Hematopoietic multipotent progenitor cell treated with erythropoietin and hydrocortisone succinate and interleukin-3 and kit ligand, for 6 days (in vitro differentiated cells): Measurements from ENCODE around the gene MUC22.
"Not testable (repeated sequence)": the region's sequence is repeated elsewhere in the genome, so short reads cannot be mapped to it uniquely, and the experiment has no call there.

ENCODE experiments used
- DNase-seq: peaks from one replicate; pipeline ENCODE4 v3.0.0-alpha.2; 2015

MUC22 gene

GRCh38 chr6:31000067-31000860 is 10.0 kb upstream of the MUC22 start:
- not testable (repeated sequence) for DNase-seq

GRCh38 chr6:31001281-31001888 is 8.9 kb upstream of the MUC22 start:
- no peak for DNase-seq

- no peak for DNase-seq
Measured at GRCh38 chr6:31002471-31002870, 7.8 kb upstream of the MUC22 start.

GRCh38 chr6:31004794-31005193 is 5.5 kb upstream of the MUC22 start:
- DNase-seq, result no peak

DNA sequence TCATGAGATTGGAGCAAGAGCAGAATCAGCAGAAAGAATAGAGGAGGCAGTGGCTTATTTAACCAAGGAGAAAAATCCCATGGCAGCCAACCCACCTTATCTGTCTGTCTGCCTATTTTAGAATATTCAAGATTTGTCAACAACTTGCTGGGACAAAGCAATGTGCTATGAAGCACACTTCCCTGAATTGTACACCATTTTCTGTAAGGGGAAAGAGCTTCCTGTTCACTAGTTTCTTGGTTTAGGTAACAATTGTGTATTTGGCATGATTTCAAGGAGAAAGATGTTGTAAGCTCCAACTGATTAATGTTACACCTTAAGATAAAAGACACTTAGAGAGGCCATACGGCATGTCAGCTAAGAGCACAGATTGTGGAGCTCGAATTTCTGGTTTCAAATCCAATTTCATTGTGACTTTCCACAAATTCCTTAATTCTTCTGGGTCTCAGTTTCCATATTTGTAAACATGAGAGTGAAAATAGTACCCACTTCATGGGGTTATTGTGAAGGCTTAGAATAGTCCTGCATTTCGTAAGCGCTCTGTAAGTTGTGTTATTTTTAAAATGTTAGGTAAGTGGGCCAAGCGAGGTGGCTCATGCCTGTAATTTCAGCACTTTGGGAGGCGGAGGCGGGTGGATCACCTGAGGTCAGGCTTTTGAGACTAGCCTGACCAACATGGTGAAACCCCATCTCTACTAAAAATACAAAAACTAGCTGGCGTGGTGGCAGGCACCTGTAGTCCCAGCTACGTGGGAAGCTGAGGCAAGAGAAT is 4.8 kb upstream of the MUC22 start:
- no peak for DNase-seq

- no peak for DNase-seq
Measured at GRCh38 chr6:31007694-31008093, 2.6 kb upstream of the MUC22 start.

DNA sequence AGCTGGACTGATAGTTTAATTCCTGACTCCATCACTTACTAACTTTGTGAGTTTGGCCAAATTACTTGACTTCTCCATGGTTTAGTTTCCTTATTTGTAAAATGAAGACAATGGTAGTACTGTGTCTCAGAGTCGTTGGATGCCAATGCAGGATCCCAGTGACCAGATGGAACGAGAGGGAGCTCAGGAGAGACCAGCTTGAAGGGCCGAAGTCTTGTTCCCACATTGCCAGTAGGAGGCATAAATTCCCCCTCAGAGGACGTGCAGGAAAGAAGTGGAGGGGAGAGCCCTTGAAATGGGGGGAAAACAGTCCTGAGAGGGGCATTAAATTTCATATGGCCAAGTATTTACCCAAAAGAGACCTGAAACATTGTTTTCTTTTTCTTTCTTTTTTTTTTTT is 2.1 kb upstream of the MUC22 start:
- DNase-seq, result no peak

- no peak for DNase-seq
Measured at GRCh38 chr6:31009731-31010130, 543 bp upstream of the MUC22 start.

GRCh38 chr6:31011153-31011552 is 879 bp downstream of the MUC22 start:
- no peak for DNase-seq

GRCh38 chr6:31016659-31017299 is 6.5 kb downstream of the MUC22 start:
- DNase-seq, result no peak

GRCh38 chr6:31017436-31017835 is 7.2 kb downstream of the MUC22 start:
- not testable (repeated sequence) for DNase-seq

DNA sequence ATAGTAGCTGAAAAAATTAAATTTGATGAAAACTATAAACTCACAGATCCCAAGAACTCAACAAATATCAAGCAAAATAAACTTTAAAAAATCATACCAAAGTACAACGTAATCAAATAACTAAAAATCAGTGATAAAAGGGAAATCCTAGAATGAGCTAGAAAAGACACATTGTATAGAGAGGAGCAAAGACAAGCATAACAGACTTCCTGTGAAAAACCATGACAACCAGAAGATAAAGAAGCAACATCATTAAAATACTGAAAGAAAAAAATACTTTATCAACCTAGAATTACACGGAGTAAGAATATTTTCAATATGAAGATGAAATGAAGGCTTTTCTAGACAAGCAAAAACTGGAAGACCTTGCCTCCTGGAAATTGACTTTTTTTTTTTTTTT is 9.8 kb downstream of the MUC22 start:
- no peak for DNase-seq

DNA sequence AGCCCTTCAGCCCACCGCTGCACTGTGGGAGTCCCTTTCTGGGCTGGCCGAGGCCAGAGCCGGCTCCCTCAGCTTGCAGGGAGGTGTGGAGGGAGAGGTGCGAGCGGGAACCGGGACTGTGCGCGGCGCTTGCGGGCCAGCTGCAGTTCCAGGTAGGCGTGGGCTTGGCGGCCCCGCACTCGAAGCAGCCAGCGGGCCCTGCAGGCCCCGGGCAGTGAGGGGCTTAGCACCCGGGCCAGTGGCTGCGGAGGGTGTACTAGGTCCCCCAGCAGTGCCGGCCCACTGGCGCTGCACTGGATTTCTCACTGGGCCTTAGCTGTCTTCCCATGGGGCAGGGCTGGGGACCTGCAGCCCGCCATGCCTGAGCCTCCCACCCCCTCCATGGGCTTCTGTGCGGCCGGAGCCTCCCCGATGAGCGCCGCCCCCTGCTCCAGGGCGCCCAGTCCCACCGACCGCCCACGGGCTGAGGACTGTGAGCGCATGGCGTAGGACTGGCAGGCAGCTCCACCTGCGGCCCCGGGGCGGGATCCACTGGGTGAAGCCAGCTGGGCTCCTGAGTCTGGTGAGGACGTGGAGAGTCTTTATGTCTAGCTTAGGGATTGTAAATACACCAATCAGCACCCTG is 10.5 kb downstream of the MUC22 start:
- not testable (repeated sequence) for DNase-seq

- not testable (repeated sequence) for DNase-seq
Measured at GRCh38 chr6:31021705-31022531, 11.6 kb downstream of the MUC22 start.

GRCh38 chr6:31025595-31025994 is 15.3 kb downstream of the MUC22 start:
- DNase-seq, result no peak

DNA sequence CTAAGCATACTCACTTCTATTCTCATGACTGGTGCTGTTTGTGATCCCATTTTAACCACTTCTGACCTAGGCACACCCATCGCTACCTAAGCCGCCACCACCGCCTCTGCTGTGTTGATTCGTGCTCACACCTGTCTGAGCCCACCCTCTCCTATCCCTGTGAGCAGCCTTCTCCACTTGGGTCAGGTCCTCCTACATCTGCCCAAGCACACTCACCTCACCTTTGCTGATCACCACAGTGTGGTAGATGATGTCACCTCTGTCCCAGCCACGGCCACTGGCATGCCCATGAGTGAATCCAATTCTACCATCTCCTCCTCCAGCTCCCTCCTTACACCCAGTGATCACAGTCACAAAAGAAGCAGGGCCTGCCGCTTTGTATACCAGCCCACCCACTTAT is 20.8 kb downstream of the MUC22 start:
- no peak for DNase-seq

- no peak for DNase-seq
Measured at GRCh38 chr6:31033075-31033474, 22.8 kb downstream of the MUC22 start.

DNA sequence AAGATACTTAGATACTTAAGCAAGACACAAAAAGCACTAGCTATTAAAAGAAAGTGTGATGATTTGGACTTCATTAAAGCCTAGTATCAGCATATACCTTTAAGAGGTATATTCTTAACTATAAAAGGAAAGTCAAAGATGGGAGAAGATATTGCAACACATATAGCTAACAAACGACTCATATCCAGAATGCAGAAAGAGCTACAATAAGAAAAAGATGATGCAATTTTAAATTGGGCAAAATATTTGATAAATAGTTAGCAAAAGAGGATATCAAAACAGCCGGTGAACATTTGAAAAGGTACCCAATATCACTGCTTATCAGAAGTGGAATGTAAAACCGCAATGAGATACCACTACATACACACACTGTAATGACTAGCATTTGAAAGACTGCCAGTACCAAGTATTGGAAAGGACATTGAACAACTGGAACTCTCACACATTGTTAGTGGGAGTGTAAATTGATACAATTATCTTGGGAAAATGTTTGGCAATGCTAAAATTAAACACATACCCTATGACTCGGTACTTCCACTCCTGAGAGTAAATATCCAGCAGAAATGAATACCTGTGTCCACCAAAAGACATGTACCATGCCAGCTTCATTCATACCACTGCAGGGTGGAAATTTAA is 25.7 kb downstream of the MUC22 start:
- no peak for DNase-seq

DNA sequence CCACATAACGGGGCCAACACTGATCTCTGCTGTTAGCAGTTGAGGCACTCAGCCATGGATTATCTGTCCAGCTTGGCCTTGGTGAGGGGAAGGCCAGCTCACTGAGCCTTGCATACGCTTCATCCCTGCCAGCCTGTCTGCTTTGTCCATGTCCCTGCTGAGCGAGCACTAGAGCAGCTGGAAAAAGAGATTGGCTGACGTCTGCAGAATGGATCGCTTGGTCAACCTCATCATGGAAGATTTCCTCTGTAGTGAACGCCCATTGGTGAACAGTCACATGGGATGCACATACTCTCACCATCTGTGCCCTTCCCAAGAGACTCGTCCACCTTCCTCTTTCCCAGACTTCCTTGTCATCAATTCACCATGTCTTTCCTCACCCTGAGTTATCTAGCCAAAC is 26.9 kb downstream of the MUC22 start:
- DNase-seq, result no peak

DNA sequence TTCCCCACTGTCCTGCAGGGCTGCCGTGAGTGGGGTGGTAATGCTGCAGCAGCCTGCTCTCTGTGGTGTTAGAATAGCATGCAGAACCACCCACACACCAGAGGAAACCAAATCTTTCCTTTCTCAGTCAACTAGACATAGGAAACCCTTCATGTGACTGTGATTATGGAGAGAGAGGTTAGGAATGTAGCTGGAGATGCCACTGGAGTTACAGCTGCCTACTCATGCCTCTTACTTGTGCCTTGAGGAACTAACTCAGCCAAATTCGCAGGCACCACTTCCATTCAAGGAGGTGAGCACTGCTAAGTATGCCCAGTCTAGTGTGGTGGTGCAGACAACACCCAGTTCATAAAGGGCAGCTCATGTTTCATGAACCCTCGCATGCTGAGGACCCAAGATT is 27.4 kb downstream of the MUC22 start:
- DNase-seq, result no peak

GRCh38 chr6:31038559-31038958 is 28.3 kb downstream of the MUC22 start:
- DNase-seq, result no peak
